K562 treated with DMSO at 1 percent for 12 hours (cell line): ENCODE results near the gene TRIM72. TPM values are rescaled to one million over a fixed set of nuclear protein-coding genes. Genes with fewer than 3 reads are reported as not detected.

Experiments
- total RNA-seq: library from RNA; unstranded; fragments of 300-600 nt; gene quantifications from 2 replicates; pipeline ENCODE4 v1.2.3, GENCODE V29; 2022; ENCODE audit not compliant: insufficient read depth

Gene TRIM72, protein sequence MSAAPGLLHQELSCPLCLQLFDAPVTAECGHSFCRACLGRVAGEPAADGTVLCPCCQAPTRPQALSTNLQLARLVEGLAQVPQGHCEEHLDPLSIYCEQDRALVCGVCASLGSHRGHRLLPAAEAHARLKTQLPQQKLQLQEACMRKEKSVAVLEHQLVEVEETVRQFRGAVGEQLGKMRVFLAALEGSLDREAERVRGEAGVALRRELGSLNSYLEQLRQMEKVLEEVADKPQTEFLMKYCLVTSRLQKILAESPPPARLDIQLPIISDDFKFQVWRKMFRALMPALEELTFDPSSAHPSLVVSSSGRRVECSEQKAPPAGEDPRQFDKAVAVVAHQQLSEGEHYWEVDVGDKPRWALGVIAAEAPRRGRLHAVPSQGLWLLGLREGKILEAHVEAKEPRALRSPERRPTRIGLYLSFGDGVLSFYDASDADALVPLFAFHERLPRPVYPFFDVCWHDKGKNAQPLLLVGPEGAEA
- not detected in 2 replicates for total RNA-seq

DNA sequence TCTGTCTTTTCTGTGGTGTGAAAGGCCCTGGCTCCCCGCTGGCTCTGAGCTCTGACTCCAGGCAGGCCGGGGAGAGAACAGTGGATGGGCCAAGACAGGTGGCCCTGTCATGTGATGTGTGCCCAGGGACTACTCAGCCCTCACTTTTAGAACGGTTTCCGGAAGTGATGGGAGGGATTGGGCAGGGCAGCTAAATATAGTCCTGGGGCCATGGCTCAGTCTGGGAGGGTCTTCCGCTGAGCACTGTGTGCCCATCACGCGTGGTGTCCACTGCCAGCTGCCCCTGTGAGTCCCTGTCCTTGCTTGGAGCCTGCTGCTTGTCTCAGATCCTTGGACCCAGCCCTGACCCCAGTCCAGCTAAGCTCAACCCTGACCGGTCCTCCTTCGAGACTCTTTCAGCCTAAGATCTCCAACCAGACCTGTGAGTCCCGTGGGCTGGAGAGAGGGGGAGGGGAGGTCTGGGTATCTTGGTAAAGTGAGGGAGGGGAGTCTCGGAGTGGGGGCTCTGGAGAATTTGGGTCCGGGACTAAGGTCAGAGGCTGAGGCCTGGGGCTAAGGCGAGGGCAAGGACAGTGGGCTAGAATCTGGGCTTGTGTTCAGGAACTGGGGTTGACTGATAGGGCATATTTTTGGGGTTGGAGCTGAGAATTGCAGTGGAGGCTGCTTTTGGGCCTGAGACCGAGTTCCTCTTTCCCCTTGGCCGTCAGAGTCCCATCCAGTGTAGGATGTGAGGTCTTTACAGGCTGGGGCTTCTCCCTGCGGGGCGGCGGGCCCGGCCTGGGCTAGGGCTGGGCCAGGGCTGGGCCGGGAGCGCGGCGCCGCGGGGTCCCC is at the start of gene TRIM72:
Gene TRIM72, plus strand, starts transcription at position 243 of the 831 bp plus-strand sequence. CDS start 620 bp downstream, outside the sequence.

GRCh38 chr16:31179747-31180459 is 34.0 kb upstream of the TRIM72 start, which contains the start of gene FUS:
Gene FUS (plus strand): TSS chr16:31180139. CDS start chr16:31180215, 76 bp downstream.

DNA sequence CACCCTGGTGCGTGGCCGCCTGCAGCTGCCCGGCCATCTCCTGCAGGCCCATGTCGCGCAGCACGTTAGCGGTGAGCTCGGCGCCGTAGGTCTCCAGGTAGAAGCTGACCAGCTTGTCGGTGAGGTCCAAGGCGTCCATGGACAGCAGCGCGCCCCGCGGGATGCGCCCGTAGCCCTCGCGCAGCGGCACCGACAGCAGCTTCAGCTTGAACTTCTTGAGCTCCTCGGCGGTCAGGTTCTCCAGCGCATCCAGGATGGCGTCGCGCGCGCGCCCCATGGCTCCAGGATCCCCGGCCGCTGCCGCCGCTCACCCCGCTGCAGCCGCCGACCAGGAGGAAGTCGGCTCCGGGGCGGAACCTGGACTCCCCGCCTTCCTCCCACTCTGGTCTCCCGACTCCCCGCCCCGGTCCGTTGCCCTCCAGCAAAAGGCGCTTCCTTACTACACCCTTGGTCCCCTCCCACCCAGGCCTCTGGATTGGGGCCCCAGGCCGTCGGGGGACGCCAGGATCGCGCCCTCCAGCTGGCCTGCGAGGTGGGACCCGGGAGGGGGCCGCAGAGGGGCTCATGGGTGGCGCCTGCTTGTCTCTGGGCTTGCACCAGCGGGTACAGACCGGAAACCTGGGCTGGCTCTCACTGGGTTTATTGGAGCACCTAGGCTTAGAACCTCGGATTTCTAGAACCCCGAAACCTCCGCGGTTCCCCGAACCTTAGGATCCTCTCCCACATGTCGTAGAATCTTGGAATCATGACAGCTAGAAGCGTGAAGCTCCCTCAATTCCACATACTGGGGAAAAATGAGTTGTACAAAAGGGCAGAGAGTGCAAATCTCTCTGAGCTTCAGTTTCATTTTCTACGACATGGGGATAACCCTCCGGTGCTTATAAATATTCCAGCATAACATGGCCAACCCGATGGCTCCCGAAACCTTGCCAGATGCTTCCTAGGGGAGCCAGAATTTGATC is 11.2 kb upstream of the TRIM72 start, which contains the start of gene PYCARD:
Gene PYCARD, minus strand, starts transcription at position 347 of the 962 bp plus-strand sequence. Its CDS starts 70 bp downstream, at position 277.

DNA sequence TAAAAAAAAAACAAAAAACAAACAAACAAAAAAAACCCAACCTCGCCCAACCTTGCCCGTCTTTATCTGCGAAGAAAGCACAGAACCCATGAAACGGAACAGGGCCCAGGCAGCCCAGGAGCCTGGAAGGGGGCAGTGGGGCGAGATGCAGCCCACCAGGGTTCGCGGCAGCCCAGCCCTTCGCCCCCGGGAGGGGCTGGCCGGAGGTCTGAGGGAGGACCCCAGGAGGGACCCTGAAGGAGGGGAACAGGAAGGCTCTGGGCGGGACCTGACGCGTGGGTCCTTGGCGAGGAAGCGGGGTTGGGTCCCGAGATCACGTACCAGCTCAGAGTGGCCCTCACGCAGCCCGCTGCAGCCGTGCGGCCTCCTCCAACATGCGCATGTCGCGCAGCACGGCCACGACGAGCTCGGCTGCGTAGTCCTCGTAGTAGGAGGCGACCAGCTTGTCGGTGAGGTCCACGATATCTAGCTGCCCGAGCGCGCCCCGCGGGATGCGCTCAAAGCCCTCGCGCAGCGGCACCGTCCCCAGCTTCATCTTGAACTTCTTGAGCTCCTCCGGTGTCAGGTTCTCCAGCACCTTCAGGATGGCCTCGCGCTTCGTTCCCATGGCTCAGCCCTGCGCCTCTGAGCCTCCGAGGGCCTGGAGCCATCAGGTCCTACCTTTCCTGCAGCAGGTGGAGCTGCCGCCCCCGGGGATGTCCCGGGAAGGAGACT is 2.7 kb downstream of the TRIM72 start, which contains the start of gene PYDC1:
Gene PYDC1, minus strand, starts transcription at position 714 of the 714 bp plus-strand sequence. Its CDS starts 107 bp downstream, at position 607.

Other genes with a start within 250 kb of the TRIM72 start
- 35.2 and 36.1 TPM in 2 replicates for gene HSD3B7, start 228.9 kb upstream of the TRIM72 start, total RNA-seq
- gene STX1B, start 203.5 kb upstream of the TRIM72 start, total RNA-seq: 0.32 and 0.64 TPM in 2 replicates
- gene STX4, start 180.6 kb upstream of the TRIM72 start, total RNA-seq: 34.6 and 51.0 TPM in 2 replicates
- 11.3 and 15.1 TPM in 2 replicates for gene ZNF668, start 139.9 kb upstream of the TRIM72 start, total RNA-seq
- 4.9 and 20.4 TPM in 2 replicates for gene ZNF646, start 139.7 kb upstream of the TRIM72 start, total RNA-seq
- 0.90 and 4.8 TPM in 2 replicates for gene PRSS53, start 125.2 kb upstream of the TRIM72 start, total RNA-seq
- gene VKORC1, start 119.3 kb upstream of the TRIM72 start, total RNA-seq: 174 and 195 TPM in 2 replicates
- 33.9 and 40.7 TPM in 2 replicates for gene BCKDK, start 105.7 kb upstream of the TRIM72 start, total RNA-seq
- gene KAT8, start 96.5 kb upstream of the TRIM72 start, total RNA-seq: 63.8 and 95.3 TPM in 2 replicates
- gene PRSS8, start 78.4 kb upstream of the TRIM72 start, total RNA-seq: 53.9 and 61.4 TPM in 2 replicates
- 1.3 and 3.2 TPM in 2 replicates for gene PRSS36, start 64.1 kb upstream of the TRIM72 start, total RNA-seq
- 164 and 238 TPM in 2 replicates for gene FUS, start 34.0 kb upstream of the TRIM72 start, total RNA-seq
- gene PYCARD, start 11.4 kb upstream of the TRIM72 start, total RNA-seq: 66.1 and 82.3 TPM in 2 replicates
- gene PYDC1, start 3.0 kb downstream of the TRIM72 start, total RNA-seq: not detected in 2 replicates
- gene ITGAM, start 45.9 kb downstream of the TRIM72 start, total RNA-seq: 1.9 and 5.0 TPM in 2 replicates
- gene ITGAX, start 141.1 kb downstream of the TRIM72 start, total RNA-seq: 0.16 and 0.20 TPM in 2 replicates
- gene ITGAD, start 179.2 kb downstream of the TRIM72 start, total RNA-seq: not detected in 2 replicates
- gene COX6A2, start 214.2 kb downstream of the TRIM72 start, total RNA-seq: not detected in 2 replicates
- 0.63 TPM in 1 of 2 replicates, not detected in the other for gene ZNF843, start 228.7 kb downstream of the TRIM72 start, total RNA-seq
- gene ARMC5, start 245.4 kb downstream of the TRIM72 start, total RNA-seq: 16.5 and 23.5 TPM in 2 replicates